Endothelial cell of umbilical vein (primary cell): ENCODE measurements around the gene DIP2B. TPM values are rescaled to one million over a fixed set of nuclear protein-coding genes. Genes with fewer than 3 reads are reported as not detected.

Source experiments
- BruUV-seq: library from RNA; stranded (reverse); fragments of 400-500 nt; replicated peaks from 2 replicates; lab custom pipeline; 2021; lab: Mats Ljungman, UMichigan
- CTCF ChIA-PET: fragments of 300-600, 350-600 bp; sonication (Branson Sonifier 250); formaldehyde crosslinking; loops from one replicate; lab custom pipeline; 2021; ENCODE audit warnings: antibody characterized with exemption, inconsistent platforms; lab: Charles Lee
- POLR2A ChIA-PET: fragments of 300-600, 350-600 bp; sonication (Branson Sonifier 250); formaldehyde crosslinking; loops from one replicate; lab custom pipeline; 2021; ENCODE audit warnings: antibody characterized with exemption, inconsistent platforms; lab: Charles Lee
- DNase-seq: peaks from one replicate; pipeline ENCODE4 v3.0.0-alpha.2; 2011; ENCODE audit warnings: low read depth, low spot score
- FAIRE-seq: peaks from 2 replicates; lab custom pipeline; 2011; peaks lifted over from hg19 to GRCh38; lab: Jason Lieb, UNC
- H2AFZ ChIP-seq: 2 replicates; pipeline ENCODE4 v1.6.0; 2012; ENCODE audit warnings: low read depth, low read length, control low read depth, inconsistent platforms
- H3K27ac ChIP-seq: 2 replicates; pipeline ENCODE4 v1.5.1; 2011; ENCODE audit warnings: low read depth, mild to moderate bottlenecking, control low read depth, low read length, moderate library complexity; ENCODE audit not compliant: insufficient read depth
- H3K27me3 ChIP-seq, 2 experiments: 2 replicates each; pipeline versions ENCODE4 v1.6.0 to v1.6.1; 2011; ENCODE audit warnings: low read length in 2 of 2, mixed read lengths in 1 of 2; ENCODE audit not compliant: control insufficient read depth in 2 of 2, insufficient read depth in 2 of 2
- H3K36me3 ChIP-seq, 2 experiments: 2 replicates in 1 of 2; 3 replicates in 1 of 2; pipeline ENCODE4 v1.5.1; 2011; ENCODE audit warnings: low read length in 2 of 2, mild to moderate bottlenecking in 1 of 2, moderate library complexity in 1 of 2; ENCODE audit not compliant: control insufficient read depth in 2 of 2, insufficient read depth in 2 of 2; ENCODE audit errors: extremely low read depth in 1 of 2
- H3K4me1 ChIP-seq: 3 replicates; pipeline ENCODE4 v1.5.1; 2011; ENCODE audit warnings: mild to moderate bottlenecking, low read length; ENCODE audit not compliant: control insufficient read depth, insufficient read depth; ENCODE audit errors: extremely low read depth
- H3K4me2 ChIP-seq: 2 replicates; pipeline ENCODE4 v1.6.1; 2011; ENCODE audit warnings: low read length, control low read depth, mixed read lengths; ENCODE audit not compliant: insufficient read depth
- H3K4me3 ChIP-seq, 3 experiments: fragments of 200-600 bp in 1 of 3; sonication (generic), shearing (Covaris generic) in 1 of 3; replicated peaks in 1 of 3; 2 replicates each; pipeline ENCODE4 v1.5.1; 2011 to 2016; ENCODE audit warnings: control low read depth in 3 of 3, low read length in 3 of 3, mild to moderate bottlenecking in 2 of 3, inconsistent platforms in 1 of 3, low read depth in 1 of 3, moderate library complexity in 1 of 3; ENCODE audit not compliant: insufficient read depth in 1 of 3
- H3K79me2 ChIP-seq: 2 replicates; pipeline ENCODE4 v1.6.0; 2012; ENCODE audit warnings: low read length, inconsistent platforms; ENCODE audit not compliant: control insufficient read depth, insufficient read depth
- H3K9ac ChIP-seq: replicated peaks from 2 replicates; pipeline ENCODE3; 2011; ENCODE audit warnings: low read length, control low read depth; ENCODE audit not compliant: insufficient read depth; ENCODE audit errors: extremely low read depth
- H3K9me1 ChIP-seq: replicated peaks from 3 replicates; pipeline ENCODE4 v1.6.0; 2011; ENCODE audit warnings: mild to moderate bottlenecking, low read length; ENCODE audit not compliant: control insufficient read depth, insufficient read depth; ENCODE audit errors: extremely low read depth
- H3K9me3 ChIP-seq: replicated peaks from 2 replicates; pipeline ENCODE4 v1.5.1; 2012; ENCODE audit warnings: low read length, inconsistent platforms; ENCODE audit not compliant: control insufficient read depth, insufficient read depth
- H4K20me1 ChIP-seq: replicated peaks from 2 replicates; pipeline ENCODE3; 2011; ENCODE audit warnings: mild to moderate bottlenecking, low read length; ENCODE audit not compliant: control insufficient read depth, insufficient read depth; ENCODE audit errors: extremely low read depth
- EZH2 ChIP-seq: IDR thresholded peaks from 2 replicates; pipeline ENCODE4 v1.6.1; 2012; ENCODE audit warnings: borderline replicate concordance, low read depth, mild to moderate bottlenecking, moderate library complexity, low read length, inconsistent platforms; ENCODE audit not compliant: severe bottlenecking
- FOS ChIP-seq: IDR thresholded peaks from 2 replicates; pipeline ENCODE4 v1.6.1; 2011; ENCODE audit warnings: mild to moderate bottlenecking, low read length, moderate library complexity, borderline replicate concordance; ENCODE audit not compliant: insufficient read depth
- GATA2 ChIP-seq: IDR thresholded peaks from 2 replicates; pipeline ENCODE4 v1.7.0; 2011; ENCODE audit warnings: low read depth, mild to moderate bottlenecking, moderate library complexity, mixed read lengths, low read length; ENCODE audit not compliant: insufficient read length, insufficient read depth
- JUN ChIP-seq: IDR thresholded peaks from 2 replicates; pipeline ENCODE4 v1.6.1; 2011; ENCODE audit warnings: borderline replicate concordance, low read depth; ENCODE audit not compliant: insufficient read length, insufficient read depth
- MAX ChIP-seq: IDR thresholded peaks from 2 replicates; pipeline ENCODE4 v1.6.1; 2011; ENCODE audit not compliant: insufficient read depth, insufficient read length
- MYC ChIP-seq: IDR thresholded peaks from one replicate; pipeline ENCODE4 v1.6.1; 2011; ENCODE audit warnings: mild to moderate bottlenecking, low read depth, low read length
- POLR2A ChIP-seq: IDR thresholded peaks from 2 replicates; pipeline ENCODE4 v1.6.1; 2012; ENCODE audit warnings: low read depth, mild to moderate bottlenecking, control low read depth, low read length
- POLR2AphosphoS5 ChIP-seq: IDR thresholded peaks from 2 replicates; pipeline ENCODE4 v1.6.1; 2012; ENCODE audit warnings: low read depth, mild to moderate bottlenecking, control low read depth, low read length, moderate library complexity; ENCODE audit not compliant: insufficient read depth
- dilution Hi-C: fragments of 300-500 bp; cut with MboI; formaldehyde crosslinking; loops from one replicate; pipeline ENCODE4 v1.15.0; 2019; ENCODE audit warnings: low sequenced_read_pairs; ENCODE audit not compliant: extremely low pct_ligation_motif_present
- intact Hi-C: fragments of 100-400 bp; cut with micrococcal nuclease; formaldehyde crosslinking; loops from one replicate; pipeline ENCODE4 v1.10.0; 2022
- polyA plus RNA-seq, 4 experiments: library from polyadenylated mRNA; depleted of rRNA in 3 of 4; stranded (reverse) in 3 of 4; unstranded in 1 of 4; fragments of >200 nt; gene quantifications; 2 replicates each; pipeline versions ENCODE4 v1.2.1 to v1.2.3, GENCODE V29; 2011 to 2012; ENCODE audit warnings: missing spikeins in 1 of 4
- total RNA-seq: library from RNA; stranded (reverse); gene quantifications from 2 replicates; pipeline ENCODE4 v1.2.3, GENCODE V29; 2021
- TF ChIP-seq, protein P1 (sequence below), 2 donors: IDR thresholded peaks; 1 replicate in 1 of 2; 2 replicates in 1 of 2; pipeline ENCODE4 v1.5.1; 2011; ENCODE audit warnings: low read length in 2 of 2, mild to moderate bottlenecking in 2 of 2, moderate library complexity in 2 of 2, control low read depth in 1 of 2, inconsistent platforms in 1 of 2, low read depth in 1 of 2; ENCODE audit not compliant: insufficient read depth in 1 of 2; ENCODE audit errors: extremely low read depth in 1 of 2

Gene DIP2B
- total and polyA plus RNA-seq, 2 donors (not counting 3 experiments of a cell fraction or from before 2014, with no cell fraction given), result 14.5 to 28.0 TPM

- H3K27me3 ChIP-seq, result no peaks in the 10 kb centered on the region
- ChIA-PET CTCF (no interaction called here), POLR2A (no interaction called here)
- no peak overlapping the region for H3K27ac ChIP-seq
- dilution Hi-C loops, result no loop called here
- no peak overlapping the region for H3K4me3 ChIP-seq
- H3K79me2 ChIP-seq, result peaks cover 36% of the 10 kb centered on the region
- H3K9ac ChIP-seq, result no peak overlapping the region
- H4K20me1 ChIP-seq, result peaks cover 7% of the 10 kb centered on the region
- no peak for DNase-seq
- H3K4me1 ChIP-seq, result peaks cover 31% of the 10 kb centered on the region
- no peaks in the 10 kb centered on the region for H3K9me1 ChIP-seq
- intact Hi-C loops, result no loop called here
- no peak overlapping the region for H3K4me2 ChIP-seq
- H2AFZ ChIP-seq, result no peak overlapping the region
- H3K36me3 ChIP-seq, result no peaks in the 10 kb centered on the region
- FAIRE-seq, result no peak
- no TSS peak for BruUV-seq
- TF ChIP-seq MYC (no peak), FOS (no peak), GATA2 (no peak), JUN (no peak), EZH2 (no peak), MAX (no peak), POLR2A (no peak), POLR2AphosphoS5 (no peak)
- TF ChIP-seq, protein P1, sequence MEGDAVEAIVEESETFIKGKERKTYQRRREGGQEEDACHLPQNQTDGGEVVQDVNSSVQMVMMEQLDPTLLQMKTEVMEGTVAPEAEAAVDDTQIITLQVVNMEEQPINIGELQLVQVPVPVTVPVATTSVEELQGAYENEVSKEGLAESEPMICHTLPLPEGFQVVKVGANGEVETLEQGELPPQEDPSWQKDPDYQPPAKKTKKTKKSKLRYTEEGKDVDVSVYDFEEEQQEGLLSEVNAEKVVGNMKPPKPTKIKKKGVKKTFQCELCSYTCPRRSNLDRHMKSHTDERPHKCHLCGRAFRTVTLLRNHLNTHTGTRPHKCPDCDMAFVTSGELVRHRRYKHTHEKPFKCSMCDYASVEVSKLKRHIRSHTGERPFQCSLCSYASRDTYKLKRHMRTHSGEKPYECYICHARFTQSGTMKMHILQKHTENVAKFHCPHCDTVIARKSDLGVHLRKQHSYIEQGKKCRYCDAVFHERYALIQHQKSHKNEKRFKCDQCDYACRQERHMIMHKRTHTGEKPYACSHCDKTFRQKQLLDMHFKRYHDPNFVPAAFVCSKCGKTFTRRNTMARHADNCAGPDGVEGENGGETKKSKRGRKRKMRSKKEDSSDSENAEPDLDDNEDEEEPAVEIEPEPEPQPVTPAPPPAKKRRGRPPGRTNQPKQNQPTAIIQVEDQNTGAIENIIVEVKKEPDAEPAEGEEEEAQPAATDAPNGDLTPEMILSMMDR (IDR thresholded peaks at IDR 0.05; ENCODE audit: extremely low read depth in 1 of 2, insufficient read depth in 1 of 2, low read depth in 1 of 2, low read length in 2 of 2), result no peak
- no peaks in the 10 kb centered on the region for H3K9me3 ChIP-seq
Observed at GRCh38 chr12:50569876-50570275, 65.1 kb downstream of the DIP2B start.
